EH (cell line): ENCODE results near the gene SORCS1.

Experiments used
- DNase-seq: peaks from one replicate; pipeline ENCODE4 v3.0.0-alpha.2; 2015; ENCODE audit warnings: low read depth

Gene SORCS1

GRCh38 chr10:106734220-106734619 lies 430.3 kb downstream of the SORCS1 start:
- DNase-seq = no peak

GRCh38 chr10:106728232-106728631 lies 436.3 kb downstream of the SORCS1 start:
- DNase-seq = no peak

- no peak for DNase-seq
Measured at GRCh38 chr10:106727170-106727569, 437.3 kb downstream of the SORCS1 start.

- no peak for DNase-seq
Measured at GRCh38 chr10:106722524-106722923, 442.0 kb downstream of the SORCS1 start.

GRCh38 chr10:106720683-106721082 lies 443.8 kb downstream of the SORCS1 start:
- DNase-seq = no peak

- no peak for DNase-seq
Measured at GRCh38 chr10:106716381-106716780, 448.1 kb downstream of the SORCS1 start.

GRCh38 chr10:106714734-106715555 lies 449.6 kb downstream of the SORCS1 start:
- no peak for DNase-seq

GRCh38 chr10:106713846-106714245 lies 450.7 kb downstream of the SORCS1 start:
- no peak for DNase-seq

GRCh38 chr10:106712988-106713387 lies 451.5 kb downstream of the SORCS1 start:
- no peak for DNase-seq

- peak; percentile 29 for DNase-seq
Measured at GRCh38 chr10:106711313-106711906, 453.1 kb downstream of the SORCS1 start.

GRCh38 chr10:106708506-106708905 lies 456.0 kb downstream of the SORCS1 start:
- no peak for DNase-seq

- DNase-seq = no peak
Measured at GRCh38 chr10:106707657-106708056, 456.8 kb downstream of the SORCS1 start.

- DNase-seq = no peak
Measured at GRCh38 chr10:106706127-106706526, 458.4 kb downstream of the SORCS1 start.

GRCh38 chr10:106705681-106706100 lies 458.8 kb downstream of the SORCS1 start:
- DNase-seq = peak; percentile 66

GRCh38 chr10:106696239-106696638 lies 468.3 kb downstream of the SORCS1 start:
- DNase-seq = no peak

GRCh38 chr10:106694696-106695095 lies 469.8 kb downstream of the SORCS1 start:
- no peak for DNase-seq

- peak; percentile 56 for DNase-seq
Measured at GRCh38 chr10:106682175-106682574, 482.3 kb downstream of the SORCS1 start.

GRCh38 chr10:106680061-106680460 lies 484.4 kb downstream of the SORCS1 start:
- peak; percentile 54 for DNase-seq

- DNase-seq = no peak
Measured at GRCh38 chr10:106679314-106679713, 485.2 kb downstream of the SORCS1 start.

- peak; percentile 24 for DNase-seq
Measured at GRCh38 chr10:106672517-106673175, 491.9 kb downstream of the SORCS1 start.

GRCh38 chr10:106661767-106662140 lies 502.8 kb downstream of the SORCS1 start:
- no peak for DNase-seq

GRCh38 chr10:106661133-106661766 lies 503.3 kb downstream of the SORCS1 start:
- DNase-seq = no peak

GRCh38 chr10:106660550-106660949 lies 504.0 kb downstream of the SORCS1 start:
- DNase-seq = no peak
